GM21529 (cell line): ENCODE measurements around the gene SPEF1.
"Not testable (repeated sequence)": the region's sequence is repeated elsewhere in the genome, so short reads cannot be mapped to it uniquely, and the experiment has no call there.

Source experiments
- ATAC-seq: cut with Tn5 transposase; IDR thresholded peaks from one replicate; pipeline ENCODE4 v1.9.1; 2021; ENCODE audit not compliant: unreplicated experiment

The SPEF1 gene

GRCh38 chr20:3781153-3781910 is at the start of gene SPEF1:
Gene SPEF1, minus strand, starts transcription at chr20:3781448. Its CDS starts 161 bp downstream, at chr20:3781287.
- peak; percentile 59 for ATAC-seq

GRCh38 chr20:3829891-3830290 is 48.6 kb upstream of the SPEF1 start:
- not testable (repeated sequence) for ATAC-seq

- no peak for ATAC-seq
Observed at GRCh38 chr20:3828798-3829197, 47.5 kb upstream of the SPEF1 start.

- no peak for ATAC-seq
Observed at GRCh38 chr20:3826420-3826819, 45.2 kb upstream of the SPEF1 start.

GRCh38 chr20:3825526-3825925 is 44.3 kb upstream of the SPEF1 start:
- ATAC-seq = no peak

GRCh38 chr20:3823881-3824280 is 42.6 kb upstream of the SPEF1 start:
- ATAC-seq = no peak

GRCh38 chr20:3821996-3822395 is 40.7 kb upstream of the SPEF1 start:
- ATAC-seq = no peak

GRCh38 chr20:3820901-3821727 is 39.9 kb upstream of the SPEF1 start:
- ATAC-seq = no peak

- ATAC-seq = peak; percentile 78
Observed at GRCh38 chr20:3820048-3820900, 39.0 kb upstream of the SPEF1 start, which contains the start of gene AP5S1. Gene AP5S1, plus strand, starts transcription at chr20:3820547. Its CDS starts 1,571 bp downstream, at chr20:3822118.

GRCh38 chr20:3819411-3820047 is 38.3 kb upstream of the SPEF1 start:
- no peak for ATAC-seq

- no peak for ATAC-seq
Observed at GRCh38 chr20:3818155-3819151, 37.2 kb upstream of the SPEF1 start.

GRCh38 chr20:3815703-3816315 is 34.6 kb upstream of the SPEF1 start:
- ATAC-seq = no peak

- no peak for ATAC-seq
Observed at GRCh38 chr20:3814928-3815495, 33.8 kb upstream of the SPEF1 start.

- no peak for ATAC-seq
Observed at GRCh38 chr20:3813848-3814581, 32.8 kb upstream of the SPEF1 start.

GRCh38 chr20:3812975-3813847 is 32.0 kb upstream of the SPEF1 start:
- no peak for ATAC-seq

GRCh38 chr20:3812259-3812681 is 31.0 kb upstream of the SPEF1 start:
- no peak for ATAC-seq
